Dendritic cell treated with granulocyte-macrophage colony-stimulating factor and Interleukin-4, amounts not matched to agents 40 ng/mL and 50 ng/mL, for 4 days (primary cell): ENCODE results near the gene FILIP1.

ENCODE experiments used
- H3K27ac Mint-ChIP-seq: one replicate; pipeline ENCODE4 v1.8.0; 2022; ENCODE audit warnings: mild to moderate bottlenecking, mixed read lengths
- H3K27me3 Mint-ChIP-seq: one replicate; pipeline ENCODE4 v1.8.0; 2022; ENCODE audit warnings: mild to moderate bottlenecking, mixed read lengths
- H3K36me3 Mint-ChIP-seq: one replicate; pipeline ENCODE4 v1.8.0; 2022; ENCODE audit warnings: low read depth, mixed read lengths
- H3K4me1 Mint-ChIP-seq: one replicate; pipeline ENCODE4 v1.8.0; 2022; ENCODE audit warnings: low read depth, mixed read lengths
- H3K4me3 Mint-ChIP-seq: one replicate; pipeline ENCODE4 v1.8.0; 2022; ENCODE audit warnings: mild to moderate bottlenecking, moderate library complexity, mixed read lengths
- H3K9me3 Mint-ChIP-seq: one replicate; pipeline ENCODE4 v1.8.0; 2022; ENCODE audit warnings: mixed read lengths
- intact Hi-C: fragments of 100-400 bp; cut with micrococcal nuclease; formaldehyde crosslinking; loops from one replicate; pipeline ENCODE4 v1.15.0; 2022

Gene FILIP1

DNA sequence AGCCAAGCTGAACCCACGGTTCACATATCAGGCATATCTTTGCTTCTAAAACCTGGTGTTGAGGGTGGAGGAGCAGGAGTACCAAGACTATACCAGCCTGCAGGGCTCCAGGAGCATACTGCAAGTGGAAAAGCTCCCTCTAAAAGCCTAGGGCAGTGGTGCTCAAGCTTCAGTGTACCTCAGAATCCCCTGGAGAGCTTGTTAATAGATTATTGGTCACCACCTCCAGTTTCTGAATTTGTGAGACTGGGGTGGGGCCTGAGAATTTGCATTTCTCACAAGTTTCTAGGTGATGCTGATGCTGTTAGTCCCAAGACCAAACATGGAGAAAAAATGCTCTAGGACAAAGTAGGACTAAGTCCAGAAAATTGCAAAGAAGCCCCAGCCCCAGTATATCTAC, 65.4 kb downstream of the FILIP1 start:
- Mint-ChIP-seq H3K27me3 (no peaks in the 10 kb centered on the region), H3K4me1 (peaks cover 6% of the 10 kb centered on the region), H3K4me3 (no peak overlapping the region), H3K27ac (no peak overlapping the region), H3K36me3 (no peaks in the 10 kb centered on the region), H3K9me3 (peaks cover 6% of the 10 kb centered on the region)
- intact Hi-C loops = no loop called here

DNA sequence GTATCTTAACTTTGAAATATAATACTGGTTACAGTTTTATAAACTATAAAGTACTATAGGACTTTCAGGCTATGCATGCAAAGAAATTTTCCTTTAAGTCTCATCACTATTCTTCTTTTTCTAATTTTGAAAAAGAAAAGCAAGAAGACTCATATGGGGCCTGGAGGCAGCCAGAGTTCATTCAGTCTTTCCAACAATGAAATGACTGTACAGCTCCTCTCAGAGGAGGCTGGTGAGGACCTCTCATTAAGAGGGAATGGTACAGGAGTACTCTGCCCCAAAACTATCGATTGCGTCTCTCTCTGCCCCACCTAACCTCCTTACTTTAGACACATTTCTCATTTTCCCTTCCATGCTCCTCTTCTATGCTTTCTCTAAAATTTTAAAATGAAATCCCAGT, 66.3 kb downstream of the FILIP1 start:
- H3K27ac Mint-ChIP-seq = no peak overlapping the region

DNA sequence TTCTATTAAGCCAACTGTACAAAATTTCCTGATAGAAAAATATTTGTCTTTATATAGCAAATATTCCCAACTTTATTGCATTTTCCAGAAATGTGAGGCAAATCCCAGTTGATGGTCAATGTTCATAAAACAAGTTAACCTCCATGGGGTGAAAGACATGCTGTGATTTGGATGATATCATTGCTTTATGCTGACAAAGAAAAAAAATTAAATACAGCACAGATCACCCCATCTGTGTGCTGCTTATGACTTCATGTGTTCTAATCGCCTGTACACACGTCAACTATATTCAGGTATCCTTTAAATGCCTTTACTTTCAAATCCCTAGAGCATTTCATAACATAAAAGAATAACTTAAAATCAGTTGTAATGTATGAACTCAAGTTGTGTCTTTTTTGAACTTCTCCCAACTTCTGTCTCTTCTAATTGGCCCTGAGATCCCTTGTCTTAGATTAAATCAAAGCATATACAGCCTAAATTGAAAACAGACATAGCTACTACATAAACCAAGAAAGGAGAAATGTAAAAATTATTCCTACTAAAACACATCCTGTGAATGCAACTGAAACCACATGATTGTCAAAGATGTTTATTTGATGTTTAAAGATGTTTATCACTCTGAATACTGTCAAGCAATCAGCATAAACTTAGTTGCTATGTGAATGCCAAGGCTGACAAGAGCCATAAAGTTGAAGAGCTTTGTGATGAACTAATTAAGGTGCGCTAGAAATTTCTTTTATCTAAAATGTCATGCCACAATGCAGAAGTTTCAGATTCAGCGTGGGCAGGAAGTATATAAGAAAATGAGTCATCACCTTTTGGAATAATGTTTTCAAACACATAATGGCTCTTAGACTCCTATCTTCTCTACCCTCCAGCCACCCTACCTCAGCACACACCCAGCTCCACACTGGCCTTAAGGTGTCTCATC, 68.7 kb downstream of the FILIP1 start:
- Mint-ChIP-seq H3K27me3 (no peaks in the 10 kb centered on the region), H3K9me3 (peaks cover 3% of the 10 kb centered on the region), H3K4me1 (peaks cover 6% of the 10 kb centered on the region), H3K36me3 (no peaks in the 10 kb centered on the region), H3K4me3 (no peak overlapping the region), H3K27ac (no peak overlapping the region)
- intact Hi-C loops = no loop called here

More for the DNA sequence above, 66.3 kb downstream of the FILIP1 start:
- Mint-ChIP-seq H3K9me3 (peaks cover 6% of the 10 kb centered on the region), H3K36me3 (no peaks in the 10 kb centered on the region), H3K4me1 (peaks cover 6% of the 10 kb centered on the region), H3K27me3 (no peaks in the 10 kb centered on the region), H3K4me3 (no peak overlapping the region)
- intact Hi-C loops = no loop called here

DNA sequence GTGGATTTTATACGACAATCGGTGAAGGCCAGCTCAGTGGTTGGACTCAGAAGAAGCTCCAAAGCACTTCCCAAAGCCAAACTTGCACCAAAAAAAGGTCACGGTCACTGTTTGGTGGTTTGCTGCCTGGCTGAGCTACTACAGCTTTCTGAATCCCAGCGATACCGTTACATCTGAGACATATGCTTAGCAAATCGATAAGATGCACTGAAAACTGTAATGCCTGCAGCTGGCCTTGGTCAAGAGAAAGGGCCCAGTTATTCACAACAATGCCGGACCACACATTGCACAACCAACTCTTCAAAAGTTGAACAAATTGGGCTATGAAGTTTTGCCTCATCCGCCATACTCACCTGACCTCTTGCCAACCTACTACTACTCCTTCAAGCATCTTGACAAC, 70.2 kb downstream of the FILIP1 start:
- no peak overlapping the region for H3K4me3 Mint-ChIP-seq
- intact Hi-C loops = no loop called here
- H3K4me1 Mint-ChIP-seq = peaks cover 6% of the 10 kb centered on the region
- H3K27ac Mint-ChIP-seq = no peak overlapping the region
- H3K36me3 Mint-ChIP-seq = no peaks in the 10 kb centered on the region
- H3K9me3 Mint-ChIP-seq = no peaks in the 10 kb centered on the region
- no peaks in the 10 kb centered on the region for H3K27me3 Mint-ChIP-seq

DNA sequence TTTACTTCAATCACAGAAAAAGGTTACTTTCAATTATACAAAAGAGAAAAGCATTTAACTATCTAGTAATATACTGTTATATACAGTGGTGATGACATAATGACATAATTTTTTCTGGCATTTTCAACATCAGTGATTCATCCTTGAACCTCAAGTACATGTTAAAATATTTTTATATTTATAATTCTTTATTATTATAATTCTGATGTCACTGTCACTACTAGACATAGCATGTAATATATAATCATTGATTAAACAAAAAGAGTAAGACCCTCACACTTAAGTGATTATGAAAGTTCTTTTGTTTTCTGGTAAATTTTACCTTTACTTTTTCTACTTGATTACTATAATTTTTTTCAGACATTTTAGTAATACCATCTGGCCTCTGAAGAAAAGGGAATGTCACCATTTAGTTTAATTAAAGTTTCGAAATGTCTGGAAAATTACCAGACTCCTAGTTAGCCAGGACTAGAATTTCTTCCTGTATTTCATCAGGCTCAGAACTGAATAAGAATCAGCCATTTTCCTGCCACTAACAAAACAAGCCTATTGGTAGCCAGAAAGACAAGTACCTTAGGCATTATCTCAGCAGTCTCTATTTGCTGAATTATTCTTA, 71.5 kb downstream of the FILIP1 start:
- no peaks in the 10 kb centered on the region for H3K36me3 Mint-ChIP-seq
- no peaks in the 10 kb centered on the region for H3K9me3 Mint-ChIP-seq
- no peak overlapping the region for H3K4me3 Mint-ChIP-seq
- intact Hi-C loops = no loop called here
- H3K27ac Mint-ChIP-seq = no peak overlapping the region
- peaks cover 6% of the 10 kb centered on the region for H3K4me1 Mint-ChIP-seq
- H3K27me3 Mint-ChIP-seq = no peaks in the 10 kb centered on the region

DNA sequence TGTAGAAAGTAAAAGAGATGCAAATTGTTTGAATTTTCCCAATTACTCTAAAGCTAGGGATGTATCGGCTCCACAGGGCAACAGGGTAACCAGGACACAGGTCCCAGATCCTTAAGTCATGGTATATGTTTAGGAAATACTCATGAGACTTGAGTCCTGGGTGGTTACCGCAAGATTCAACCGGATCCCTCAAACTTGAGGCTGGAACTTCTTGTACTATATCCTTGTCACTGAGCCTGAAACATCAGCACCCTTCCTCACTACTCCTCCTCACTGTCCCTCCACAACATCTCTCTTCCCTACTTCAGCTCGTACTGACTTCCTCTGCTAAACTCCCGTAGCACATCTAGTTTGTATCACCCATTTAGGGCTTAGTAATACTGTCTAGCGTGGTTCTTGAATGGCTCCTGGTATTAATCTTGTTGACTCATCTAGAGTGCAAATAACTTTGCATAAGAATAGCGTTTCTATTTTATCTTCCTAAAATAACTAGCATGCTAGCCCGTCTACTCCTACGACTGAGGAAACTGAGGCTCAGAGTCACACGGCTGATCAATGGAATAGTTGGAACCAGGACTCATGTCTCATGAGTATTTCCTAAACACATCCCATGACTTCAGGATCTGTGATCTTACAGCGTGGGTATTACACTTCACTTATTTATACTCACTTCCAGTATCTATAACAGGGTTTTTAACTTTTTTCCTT, 72.1 kb downstream of the FILIP1 start:
- intact Hi-C loops = no loop called here
- Mint-ChIP-seq H3K27ac (no peak overlapping the region), H3K9me3 (no peaks in the 10 kb centered on the region), H3K36me3 (no peaks in the 10 kb centered on the region), H3K4me3 (no peak overlapping the region), H3K27me3 (no peaks in the 10 kb centered on the region), H3K4me1 (peaks cover 6% of the 10 kb centered on the region)

DNA sequence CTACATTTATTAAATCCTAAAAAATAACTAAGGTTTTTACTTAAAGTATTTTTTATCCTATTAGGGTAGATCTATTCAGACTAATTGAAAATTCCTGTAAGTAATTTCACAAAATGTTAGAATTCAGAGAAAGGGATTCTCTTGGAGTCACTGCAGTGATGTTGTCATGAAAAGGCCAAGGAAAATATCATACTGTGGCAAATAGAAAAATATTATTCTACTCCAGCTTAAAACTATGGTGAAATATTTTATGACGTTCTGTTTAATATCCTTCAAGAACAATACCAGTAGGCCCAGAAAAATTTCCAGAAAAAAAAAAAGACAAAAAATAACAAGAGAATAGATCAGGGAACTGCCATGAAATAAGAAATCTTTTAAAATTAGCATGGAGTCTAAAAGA, 73.6 kb downstream of the FILIP1 start:
- no peaks in the 10 kb centered on the region for H3K27me3 Mint-ChIP-seq
- no peaks in the 10 kb centered on the region for H3K4me1 Mint-ChIP-seq
- H3K36me3 Mint-ChIP-seq = no peaks in the 10 kb centered on the region
- no peak overlapping the region for H3K27ac Mint-ChIP-seq
- intact Hi-C loops = no loop called here
- H3K9me3 Mint-ChIP-seq = no peaks in the 10 kb centered on the region
- H3K4me3 Mint-ChIP-seq = no peak overlapping the region

DNA sequence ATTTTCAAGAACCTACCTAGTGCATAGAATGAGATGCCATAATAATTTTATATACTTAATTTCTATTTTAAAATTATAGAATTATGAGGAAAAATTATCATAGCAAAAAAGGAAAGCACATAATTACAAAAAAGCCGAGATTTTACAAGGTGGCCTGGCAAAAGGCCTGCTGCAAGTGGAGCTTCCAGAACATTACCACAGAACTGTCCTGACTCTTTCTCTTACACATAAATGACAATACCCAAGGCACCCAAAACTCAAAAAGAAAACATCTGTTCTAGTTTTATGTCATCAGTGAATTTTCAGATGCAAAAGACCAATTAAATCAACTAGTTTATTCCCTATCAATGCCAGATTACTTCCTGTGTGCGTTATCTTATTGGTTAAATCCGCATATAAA, 74.2 kb downstream of the FILIP1 start:
- Mint-ChIP-seq H3K27ac (no peak overlapping the region), H3K4me3 (no peak overlapping the region), H3K27me3 (no peaks in the 10 kb centered on the region), H3K4me1 (no peaks in the 10 kb centered on the region), H3K36me3 (no peaks in the 10 kb centered on the region), H3K9me3 (no peaks in the 10 kb centered on the region)
- intact Hi-C loops = no loop called here

DNA sequence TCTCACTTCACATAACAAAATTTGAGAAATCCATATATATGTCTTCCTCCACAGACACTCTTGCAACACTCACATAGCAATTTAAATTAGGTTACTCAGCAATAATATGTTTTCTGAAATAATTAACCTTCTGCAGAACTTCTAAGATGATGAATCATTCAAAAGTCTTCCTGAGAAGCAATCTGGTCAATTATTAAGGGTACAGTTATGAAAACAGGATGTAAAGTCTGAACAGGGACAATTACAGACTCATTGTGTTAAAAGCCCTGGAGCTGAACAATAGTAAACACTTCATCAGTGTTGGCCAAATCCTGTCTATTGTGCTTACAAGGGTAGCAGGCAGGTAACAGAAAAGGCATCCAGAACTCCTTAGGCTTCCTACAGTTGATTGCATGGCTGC, 75.4 kb downstream of the FILIP1 start:
- Mint-ChIP-seq H3K27me3 (no peaks in the 10 kb centered on the region), H3K4me3 (no peak overlapping the region), H3K36me3 (no peaks in the 10 kb centered on the region), H3K27ac (no peak overlapping the region), H3K9me3 (no peaks in the 10 kb centered on the region), H3K4me1 (no peaks in the 10 kb centered on the region)
- intact Hi-C loops = no loop called here

DNA sequence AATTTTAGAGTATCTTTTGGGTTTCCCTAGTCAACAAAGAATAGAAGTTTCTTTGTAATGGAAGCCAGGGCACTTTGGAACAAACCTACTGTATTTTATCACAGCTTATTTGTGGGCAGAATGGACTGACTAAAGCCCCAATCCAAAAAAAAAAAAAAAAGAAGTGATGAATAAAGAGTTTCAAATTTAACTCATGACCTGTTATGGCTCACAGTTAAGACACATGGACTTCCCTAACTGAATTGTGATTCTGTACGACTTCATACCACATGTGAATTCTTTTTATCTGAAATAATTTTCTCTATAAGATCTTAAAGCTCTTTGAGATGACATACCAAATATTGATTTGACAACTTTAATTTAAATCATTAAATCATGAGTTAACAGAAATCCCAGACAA, 77.2 kb downstream of the FILIP1 start:
- Mint-ChIP-seq H3K4me3 (no peak overlapping the region), H3K4me1 (no peaks in the 10 kb centered on the region), H3K27ac (no peak overlapping the region), H3K27me3 (no peaks in the 10 kb centered on the region), H3K9me3 (no peaks in the 10 kb centered on the region), H3K36me3 (no peaks in the 10 kb centered on the region)
- intact Hi-C loops = no loop called here

DNA sequence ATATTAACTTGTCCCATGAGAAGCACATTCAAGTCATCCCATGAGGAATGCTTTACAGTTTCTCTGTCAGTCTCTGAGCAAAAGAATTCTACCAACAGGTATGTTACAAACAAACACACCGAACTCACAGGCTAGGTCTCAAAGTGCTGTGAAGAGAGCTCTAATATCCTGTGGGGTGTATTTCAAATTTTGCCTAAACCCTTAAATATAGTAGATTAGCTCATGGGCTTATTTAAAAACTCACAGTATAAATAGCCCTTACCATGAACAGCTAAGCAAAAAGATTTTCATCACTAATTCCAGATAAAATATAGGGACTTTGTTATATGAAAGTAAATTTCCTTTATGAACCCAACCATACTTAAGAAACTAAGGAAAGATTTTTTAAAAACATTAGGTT, 77.8 kb downstream of the FILIP1 start:
- Mint-ChIP-seq H3K27me3 (no peaks in the 10 kb centered on the region), H3K4me3 (no peak overlapping the region), H3K9me3 (peaks cover under 1% of the 10 kb centered on the region), H3K4me1 (no peaks in the 10 kb centered on the region), H3K27ac (no peak overlapping the region), H3K36me3 (no peaks in the 10 kb centered on the region)
- intact Hi-C loops = no loop called here

DNA sequence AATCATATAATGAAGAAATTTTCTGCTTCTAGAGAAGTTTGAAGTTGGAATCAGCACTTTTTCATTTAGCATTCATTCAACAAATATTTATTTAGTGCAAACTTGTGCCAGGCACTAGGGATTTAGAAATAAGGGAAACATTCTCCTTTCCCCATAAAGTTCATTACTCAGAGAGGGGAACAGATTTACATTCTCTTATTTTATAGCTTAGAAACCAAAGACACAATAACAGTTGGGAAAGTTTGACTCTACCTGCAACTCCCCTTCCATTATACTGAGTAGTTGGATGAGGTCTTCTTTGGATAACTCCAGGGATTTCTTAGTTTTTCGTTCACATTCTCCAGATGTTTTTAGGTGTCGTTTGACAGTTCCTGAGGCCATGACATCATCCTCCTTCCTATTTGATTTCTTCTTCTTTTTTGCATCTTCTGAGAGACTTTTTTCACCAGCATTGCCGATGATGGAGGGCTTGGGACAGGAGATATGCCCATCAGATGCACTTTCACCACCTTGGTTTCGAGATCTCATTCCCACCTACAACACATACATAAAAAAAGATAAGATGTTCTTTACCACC, 79.1 kb downstream of the FILIP1 start:
- no peak overlapping the region for H3K27ac Mint-ChIP-seq
- no peaks in the 10 kb centered on the region for H3K36me3 Mint-ChIP-seq
- H3K4me1 Mint-ChIP-seq = no peaks in the 10 kb centered on the region
- intact Hi-C loops = no loop called here
- no peak overlapping the region for H3K4me3 Mint-ChIP-seq
- no peaks in the 10 kb centered on the region for H3K27me3 Mint-ChIP-seq
- peaks cover 12% of the 10 kb centered on the region for H3K9me3 Mint-ChIP-seq

DNA sequence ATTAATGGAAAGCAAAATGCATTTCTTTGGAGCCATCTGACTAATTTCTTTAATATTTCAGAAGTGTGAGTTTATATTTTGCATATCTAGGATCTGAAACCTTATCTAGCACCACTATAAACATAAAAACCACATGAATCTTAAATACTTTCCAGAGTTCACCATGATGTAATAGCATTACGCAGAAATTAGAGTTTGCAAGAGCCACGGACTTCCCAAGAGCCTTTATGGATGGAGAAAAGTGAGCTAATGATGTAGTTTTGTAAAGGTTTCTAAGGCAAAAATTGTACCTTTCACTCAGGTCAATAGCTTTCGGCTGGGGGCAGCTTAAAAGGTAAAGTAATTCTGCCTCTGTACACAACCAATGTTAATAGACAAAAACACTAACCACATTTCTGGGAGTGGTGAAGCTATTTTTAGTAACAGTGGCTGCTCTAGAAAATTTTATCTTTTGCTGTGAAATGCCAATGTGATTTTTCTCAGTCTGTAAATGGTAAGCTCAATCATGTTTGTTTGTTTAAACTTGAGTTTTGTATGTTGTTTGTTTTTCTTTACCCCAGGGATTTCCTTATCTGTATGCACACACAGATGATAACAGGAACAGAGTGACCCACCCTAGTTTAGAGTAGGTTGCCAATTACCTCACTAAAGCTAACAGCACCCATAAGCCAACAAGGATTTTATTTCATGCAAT, 80.5 kb downstream of the FILIP1 start:
- H3K9me3 Mint-ChIP-seq = peaks cover 12% of the 10 kb centered on the region
- H3K27ac Mint-ChIP-seq = no peak overlapping the region
- H3K4me1 Mint-ChIP-seq = no peaks in the 10 kb centered on the region
- intact Hi-C loops = no loop called here
- no peaks in the 10 kb centered on the region for H3K36me3 Mint-ChIP-seq
- no peak overlapping the region for H3K4me3 Mint-ChIP-seq
- H3K27me3 Mint-ChIP-seq = no peaks in the 10 kb centered on the region
